ENCODE measurements around the gene SNCG. TPM values are rescaled to one million over a fixed set of nuclear protein-coding genes. Genes with fewer than 3 reads are reported as not detected.

The SNCG gene
- total RNA-seq, 1 experiment from 2014 or later: 8.4 TPM

DNA sequence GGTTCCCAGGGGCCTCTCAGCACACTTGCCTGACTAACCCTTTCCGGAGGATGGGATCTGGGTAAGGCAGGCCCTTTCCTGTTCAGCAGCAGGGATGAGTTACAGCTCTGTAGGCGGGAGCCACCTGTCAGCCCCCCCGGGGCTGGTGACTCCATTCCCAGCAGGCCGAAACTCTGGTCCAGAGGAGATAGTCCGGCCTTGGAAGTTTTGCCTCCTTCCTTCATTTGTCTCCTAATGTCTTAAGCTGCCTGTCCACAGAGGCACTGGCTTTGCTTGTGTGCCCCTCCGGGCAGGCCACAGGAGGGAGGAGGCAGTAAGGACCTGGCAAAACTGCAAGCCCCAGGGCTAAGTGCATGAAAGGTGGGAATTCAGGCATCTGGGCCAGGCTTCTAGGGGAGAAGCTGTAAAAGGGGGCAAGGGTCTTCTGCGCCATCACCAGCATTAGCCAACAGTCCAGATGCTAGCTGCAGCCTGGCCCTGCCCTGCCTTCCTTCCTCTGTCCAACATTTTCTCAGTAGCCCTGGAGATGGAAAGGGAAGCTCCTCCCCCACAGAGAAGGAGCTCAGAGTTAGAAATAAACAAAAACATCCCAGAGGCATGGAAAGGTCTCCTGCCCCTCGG is 11.1 kb downstream of the SNCG start:
- no peak overlapping the region for H3K27ac Mint-ChIP-seq
- ChIA-PET CTCF (interaction anchor here (1.2 to 13.7 kb wide), 6 partner anchors 9 to 285 kb away, joined by 3 to 462 read pairs (median 19); partner anchors contain the start of genes MMRN2 and SNCG), POLR2A (interaction anchor here (1.0 to 1.6 kb wide), 4 partner anchors 9 to 123 kb away, joined by 3 to 5 read pairs (median 4); no protein-coding TSS in a partner anchor)
- no peaks in the 10 kb centered on the region for H3K36me3 Mint-ChIP-seq
- no peak for ATAC-seq
- DNase-seq (ENCODE audit: low spot score): peak; percentile 10
- TF ChIP-seq CREM (CRISPR knock-in tag; IDR thresholded peaks at IDR 0.05): no peak
- peaks cover 62% of the 10 kb centered on the region for H3K27me3 Mint-ChIP-seq (ENCODE audit: low read depth)
- no peaks in the 10 kb centered on the region for H3K9me3 Mint-ChIP-seq
- H3K4me1 Mint-ChIP-seq: peaks cover 58% of the 10 kb centered on the region
- H3K4me3 Mint-ChIP-seq: no peak overlapping the region

DNA sequence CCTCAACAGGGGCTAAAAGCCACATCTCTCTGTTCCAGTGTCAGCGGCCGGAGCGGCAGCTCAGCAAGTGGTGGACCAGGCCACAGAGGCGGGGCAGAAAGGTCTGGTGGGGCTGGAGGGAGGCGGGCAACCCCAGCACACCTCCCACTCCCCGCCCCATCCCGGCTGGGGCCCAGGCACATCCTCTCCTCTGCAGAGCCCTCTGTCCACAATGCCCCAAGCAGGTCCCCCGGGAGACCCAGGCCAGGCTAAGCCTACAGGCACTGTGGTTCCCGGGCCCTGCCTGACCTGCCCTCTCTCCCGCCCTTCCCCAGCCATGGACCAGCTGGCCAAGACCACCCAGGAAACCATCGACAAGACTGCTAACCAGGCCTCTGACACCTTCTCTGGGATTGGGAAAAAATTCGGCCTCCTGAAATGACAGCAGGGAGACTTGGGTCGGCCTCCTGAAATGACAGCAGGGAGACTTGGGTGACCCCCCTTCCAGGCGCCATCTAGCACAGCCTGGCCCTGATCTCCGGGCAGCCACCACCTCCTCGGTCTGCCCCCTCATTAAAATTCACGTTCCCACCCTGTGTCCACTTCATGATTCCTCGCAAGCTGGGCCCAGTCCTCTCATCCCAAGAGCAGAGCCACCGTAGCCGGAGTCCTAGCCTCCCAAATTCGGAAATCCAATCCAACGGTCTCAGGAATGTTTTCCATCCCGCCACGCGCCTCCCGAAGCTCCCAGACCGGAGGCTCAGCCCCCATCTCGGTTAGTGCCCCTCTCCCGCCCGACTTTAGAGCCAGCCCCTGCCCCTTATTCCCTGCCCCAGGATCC is 12.0 kb downstream of the SNCG start:
- Mint-ChIP-seq H3K27ac (no peak overlapping the region), H3K36me3 (no peaks in the 10 kb centered on the region), H3K4me3 (peak overlapping the region; percentile 70), H3K9me3 (no peaks in the 10 kb centered on the region), H3K4me1 (peaks cover 58% of the 10 kb centered on the region), H3K27me3 (ENCODE audit: low read depth) (peaks cover 64% of the 10 kb centered on the region)
- ATAC-seq: peak; percentile 14
- peak; percentile 52 for DNase-seq (ENCODE audit: low spot score)
- TF ChIP-seq MYBL2 (CRISPR knock-in tag; IDR thresholded peaks at IDR 0.05): no peak
- TF ChIP-seq FOXJ3 (CRISPR knock-in tag; IDR thresholded peaks at IDR 0.05; ENCODE audit: borderline replicate concordance): no peak
- no peak for TF ChIP-seq ZBTB21 (CRISPR knock-in tag; IDR thresholded peaks at IDR 0.05; ENCODE audit: borderline replicate concordance)
- TF ChIP-seq EMX1 (CRISPR knock-in tag; IDR thresholded peaks at IDR 0.05): no peak
- no peak for TF ChIP-seq ATF1 (CRISPR knock-in tag; IDR thresholded peaks at IDR 0.05)
- TF ChIP-seq, protein P1, sequence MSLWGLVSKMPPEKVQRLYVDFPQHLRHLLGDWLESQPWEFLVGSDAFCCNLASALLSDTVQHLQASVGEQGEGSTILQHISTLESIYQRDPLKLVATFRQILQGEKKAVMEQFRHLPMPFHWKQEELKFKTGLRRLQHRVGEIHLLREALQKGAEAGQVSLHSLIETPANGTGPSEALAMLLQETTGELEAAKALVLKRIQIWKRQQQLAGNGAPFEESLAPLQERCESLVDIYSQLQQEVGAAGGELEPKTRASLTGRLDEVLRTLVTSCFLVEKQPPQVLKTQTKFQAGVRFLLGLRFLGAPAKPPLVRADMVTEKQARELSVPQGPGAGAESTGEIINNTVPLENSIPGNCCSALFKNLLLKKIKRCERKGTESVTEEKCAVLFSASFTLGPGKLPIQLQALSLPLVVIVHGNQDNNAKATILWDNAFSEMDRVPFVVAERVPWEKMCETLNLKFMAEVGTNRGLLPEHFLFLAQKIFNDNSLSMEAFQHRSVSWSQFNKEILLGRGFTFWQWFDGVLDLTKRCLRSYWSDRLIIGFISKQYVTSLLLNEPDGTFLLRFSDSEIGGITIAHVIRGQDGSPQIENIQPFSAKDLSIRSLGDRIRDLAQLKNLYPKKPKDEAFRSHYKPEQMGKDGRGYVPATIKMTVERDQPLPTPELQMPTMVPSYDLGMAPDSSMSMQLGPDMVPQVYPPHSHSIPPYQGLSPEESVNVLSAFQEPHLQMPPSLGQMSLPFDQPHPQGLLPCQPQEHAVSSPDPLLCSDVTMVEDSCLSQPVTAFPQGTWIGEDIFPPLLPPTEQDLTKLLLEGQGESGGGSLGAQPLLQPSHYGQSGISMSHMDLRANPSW (CRISPR knock-in tag; conservative IDR thresholded peaks at IDR 0.05; ENCODE audit: low read depth): no peak
- no peak for TF ChIP-seq SOX15 (CRISPR knock-in tag; IDR thresholded peaks at IDR 0.05)
- no peak for TF ChIP-seq MXD4 (CRISPR knock-in tag; IDR thresholded peaks at IDR 0.05; ENCODE audit: borderline replicate concordance)
- TF ChIP-seq, protein P2, sequence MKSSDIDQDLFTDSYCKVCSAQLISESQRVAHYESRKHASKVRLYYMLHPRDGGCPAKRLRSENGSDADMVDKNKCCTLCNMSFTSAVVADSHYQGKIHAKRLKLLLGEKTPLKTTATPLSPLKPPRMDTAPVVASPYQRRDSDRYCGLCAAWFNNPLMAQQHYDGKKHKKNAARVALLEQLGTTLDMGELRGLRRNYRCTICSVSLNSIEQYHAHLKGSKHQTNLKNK (CRISPR knock-in tag; IDR thresholded peaks at IDR 0.05): no peak
- TF ChIP-seq, protein P3, sequence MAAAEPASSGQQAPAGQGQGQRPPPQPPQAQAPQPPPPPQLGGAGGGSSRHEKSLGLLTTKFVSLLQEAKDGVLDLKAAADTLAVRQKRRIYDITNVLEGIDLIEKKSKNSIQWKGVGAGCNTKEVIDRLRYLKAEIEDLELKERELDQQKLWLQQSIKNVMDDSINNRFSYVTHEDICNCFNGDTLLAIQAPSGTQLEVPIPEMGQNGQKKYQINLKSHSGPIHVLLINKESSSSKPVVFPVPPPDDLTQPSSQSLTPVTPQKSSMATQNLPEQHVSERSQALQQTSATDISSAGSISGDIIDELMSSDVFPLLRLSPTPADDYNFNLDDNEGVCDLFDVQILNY (CRISPR knock-in tag; IDR thresholded peaks at IDR 0.05): no peak
- TF ChIP-seq, protein P4, sequence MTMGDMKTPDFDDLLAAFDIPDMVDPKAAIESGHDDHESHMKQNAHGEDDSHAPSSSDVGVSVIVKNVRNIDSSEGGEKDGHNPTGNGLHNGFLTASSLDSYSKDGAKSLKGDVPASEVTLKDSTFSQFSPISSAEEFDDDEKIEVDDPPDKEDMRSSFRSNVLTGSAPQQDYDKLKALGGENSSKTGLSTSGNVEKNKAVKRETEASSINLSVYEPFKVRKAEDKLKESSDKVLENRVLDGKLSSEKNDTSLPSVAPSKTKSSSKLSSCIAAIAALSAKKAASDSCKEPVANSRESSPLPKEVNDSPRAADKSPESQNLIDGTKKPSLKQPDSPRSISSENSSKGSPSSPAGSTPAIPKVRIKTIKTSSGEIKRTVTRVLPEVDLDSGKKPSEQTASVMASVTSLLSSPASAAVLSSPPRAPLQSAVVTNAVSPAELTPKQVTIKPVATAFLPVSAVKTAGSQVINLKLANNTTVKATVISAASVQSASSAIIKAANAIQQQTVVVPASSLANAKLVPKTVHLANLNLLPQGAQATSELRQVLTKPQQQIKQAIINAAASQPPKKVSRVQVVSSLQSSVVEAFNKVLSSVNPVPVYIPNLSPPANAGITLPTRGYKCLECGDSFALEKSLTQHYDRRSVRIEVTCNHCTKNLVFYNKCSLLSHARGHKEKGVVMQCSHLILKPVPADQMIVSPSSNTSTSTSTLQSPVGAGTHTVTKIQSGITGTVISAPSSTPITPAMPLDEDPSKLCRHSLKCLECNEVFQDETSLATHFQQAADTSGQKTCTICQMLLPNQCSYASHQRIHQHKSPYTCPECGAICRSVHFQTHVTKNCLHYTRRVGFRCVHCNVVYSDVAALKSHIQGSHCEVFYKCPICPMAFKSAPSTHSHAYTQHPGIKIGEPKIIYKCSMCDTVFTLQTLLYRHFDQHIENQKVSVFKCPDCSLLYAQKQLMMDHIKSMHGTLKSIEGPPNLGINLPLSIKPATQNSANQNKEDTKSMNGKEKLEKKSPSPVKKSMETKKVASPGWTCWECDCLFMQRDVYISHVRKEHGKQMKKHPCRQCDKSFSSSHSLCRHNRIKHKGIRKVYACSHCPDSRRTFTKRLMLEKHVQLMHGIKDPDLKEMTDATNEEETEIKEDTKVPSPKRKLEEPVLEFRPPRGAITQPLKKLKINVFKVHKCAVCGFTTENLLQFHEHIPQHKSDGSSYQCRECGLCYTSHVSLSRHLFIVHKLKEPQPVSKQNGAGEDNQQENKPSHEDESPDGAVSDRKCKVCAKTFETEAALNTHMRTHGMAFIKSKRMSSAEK (CRISPR knock-in tag; IDR thresholded peaks at IDR 0.05; ENCODE audit: borderline replicate concordance): no peak
- TF ChIP-seq, protein P5, sequence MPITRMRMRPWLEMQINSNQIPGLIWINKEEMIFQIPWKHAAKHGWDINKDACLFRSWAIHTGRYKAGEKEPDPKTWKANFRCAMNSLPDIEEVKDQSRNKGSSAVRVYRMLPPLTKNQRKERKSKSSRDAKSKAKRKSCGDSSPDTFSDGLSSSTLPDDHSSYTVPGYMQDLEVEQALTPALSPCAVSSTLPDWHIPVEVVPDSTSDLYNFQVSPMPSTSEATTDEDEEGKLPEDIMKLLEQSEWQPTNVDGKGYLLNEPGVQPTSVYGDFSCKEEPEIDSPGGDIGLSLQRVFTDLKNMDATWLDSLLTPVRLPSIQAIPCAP (CRISPR knock-in tag; IDR thresholded peaks at IDR 0.05): no peak
- TF ChIP-seq ZNF416 (CRISPR knock-in tag; IDR thresholded peaks at IDR 0.05): no peak
- no peak for TF ChIP-seq NR1H2 (CRISPR knock-in tag; IDR thresholded peaks at IDR 0.05)
- CTCF ChIA-PET: interaction anchor here (1.2 to 13.7 kb wide), 4 partner anchors 10 to 28 kb away, joined by 8 to 462 read pairs (median 60); partner anchors contain the start of gene MMRN2
- POLR2A ChIA-PET: interaction anchor here (1.0 to 1.6 kb wide), 4 partner anchors 10 to 122 kb away, joined by 3 to 5 read pairs (median 4); no protein-coding TSS in a partner anchor

Measured in WTC11 (cell line).